HG03039 (cell line): ENCODE measurements around the gene CSRNP3.

Experiments used
- ATAC-seq: cut with Tn5 transposase; IDR thresholded peaks from one replicate; pipeline ENCODE4 v1.9.1; 2021; ENCODE audit warnings: mild to moderate bottlenecking, moderate library complexity; ENCODE audit not compliant: unreplicated experiment

CSRNP3 gene

DNA sequence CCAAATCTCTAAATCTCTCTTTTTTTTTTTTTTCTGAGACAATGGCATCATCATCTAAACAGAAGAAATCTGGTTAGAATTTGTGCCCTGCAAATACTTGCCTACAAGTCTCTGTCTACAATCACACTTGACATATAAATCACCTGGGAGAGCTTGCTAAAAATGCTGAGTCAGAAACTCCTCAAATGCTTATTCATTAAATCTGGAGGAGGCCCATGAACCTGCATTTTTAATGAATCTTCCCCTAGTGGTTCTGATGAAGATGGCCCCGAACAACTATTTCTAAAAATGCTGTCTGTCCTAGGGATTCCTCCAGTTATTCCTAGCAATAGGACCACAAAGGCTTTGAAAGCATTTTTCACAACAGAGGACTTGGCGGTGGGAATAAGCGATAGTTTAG is 1.6 kb upstream of the CSRNP3 start:
- ATAC-seq, result no peak

- ATAC-seq, result no peak
Measured at GRCh38 chr2:165470361-165470760, 863 bp downstream of the CSRNP3 start.

- ATAC-seq, result no peak
Measured at GRCh38 chr2:165471349-165471950, 2.0 kb downstream of the CSRNP3 start.

GRCh38 chr2:165472922-165473321 is 3.4 kb downstream of the CSRNP3 start:
- no peak for ATAC-seq

DNA sequence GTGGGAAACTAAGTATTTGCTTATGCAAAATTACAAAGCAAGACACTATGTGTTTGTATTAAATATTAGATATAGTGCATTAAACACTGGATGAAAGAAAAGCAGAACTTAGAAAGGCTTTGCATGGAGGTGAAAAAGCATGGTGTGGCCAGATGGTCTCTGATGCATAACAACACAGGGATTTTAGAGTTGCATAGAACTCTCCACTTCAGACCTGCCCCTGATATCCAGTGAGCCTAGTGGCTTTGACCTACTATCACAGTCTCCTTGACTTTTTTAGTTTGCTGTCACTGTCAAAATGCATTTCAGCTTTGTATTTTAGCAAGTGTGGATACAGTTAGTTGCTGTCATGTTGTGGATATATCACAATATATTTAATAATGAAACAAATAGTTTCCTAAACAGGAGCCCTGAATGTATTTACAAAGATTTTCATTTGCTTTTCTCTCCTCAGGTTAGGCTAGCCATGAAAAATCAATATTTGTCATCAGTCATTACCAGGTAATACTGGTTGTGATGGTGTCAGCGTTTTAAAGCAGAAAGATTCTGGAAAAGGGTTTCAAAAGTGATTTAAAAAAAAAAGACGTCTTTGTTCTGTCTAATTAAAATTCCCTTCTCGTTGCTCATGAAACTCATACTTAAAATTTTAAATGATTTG is 5.2 kb downstream of the CSRNP3 start:
- ATAC-seq, result no peak

GRCh38 chr2:165475277-165476004 is 5.9 kb downstream of the CSRNP3 start:
- no peak for ATAC-seq

DNA sequence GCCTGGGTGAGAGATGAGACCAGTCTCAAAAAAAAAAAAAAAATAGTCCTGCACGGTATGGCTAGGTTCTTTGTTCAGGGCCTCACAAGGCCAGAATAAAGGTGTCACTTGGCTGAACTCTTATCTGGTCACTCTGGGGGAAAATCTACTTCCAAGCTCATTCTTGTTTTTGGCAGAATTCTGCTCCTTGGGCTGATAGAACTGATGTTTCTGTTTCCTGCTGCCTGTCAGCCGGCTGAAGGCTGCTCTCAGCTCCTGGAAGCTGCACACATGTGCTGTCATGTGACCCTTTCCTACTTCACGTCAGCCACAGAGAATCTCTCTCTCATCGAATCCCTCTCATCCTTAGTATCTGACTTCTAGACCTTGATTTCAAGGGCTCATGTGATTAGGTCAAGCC is 10.4 kb downstream of the CSRNP3 start:
- ATAC-seq, result no peak

GRCh38 chr2:165494573-165494972 is 25.1 kb downstream of the CSRNP3 start:
- no peak for ATAC-seq

GRCh38 chr2:165497659-165498317 is 28.3 kb downstream of the CSRNP3 start:
- no peak for ATAC-seq

GRCh38 chr2:165499131-165499530 is 29.6 kb downstream of the CSRNP3 start:
- no peak for ATAC-seq

- no peak for ATAC-seq
Measured at GRCh38 chr2:165500001-165500400, 30.5 kb downstream of the CSRNP3 start.

DNA sequence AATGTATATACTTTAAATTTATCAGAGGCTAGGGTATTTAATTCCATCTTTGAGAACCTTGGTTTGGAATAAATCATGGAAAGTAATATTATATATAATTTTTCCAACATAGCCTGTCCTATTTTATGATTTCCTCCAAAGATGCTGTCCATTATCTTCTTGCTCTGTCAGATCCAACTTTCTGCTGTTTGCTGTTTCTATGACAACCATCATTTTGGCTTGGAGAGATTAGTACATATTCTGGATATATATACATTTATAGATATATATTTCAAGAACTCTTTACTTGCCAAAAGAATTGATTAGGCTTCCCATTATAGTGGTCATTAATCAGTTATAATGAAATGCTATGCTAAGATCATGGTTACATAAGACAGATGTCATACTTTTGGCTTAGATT is 31.3 kb downstream of the CSRNP3 start:
- no peak for ATAC-seq

DNA sequence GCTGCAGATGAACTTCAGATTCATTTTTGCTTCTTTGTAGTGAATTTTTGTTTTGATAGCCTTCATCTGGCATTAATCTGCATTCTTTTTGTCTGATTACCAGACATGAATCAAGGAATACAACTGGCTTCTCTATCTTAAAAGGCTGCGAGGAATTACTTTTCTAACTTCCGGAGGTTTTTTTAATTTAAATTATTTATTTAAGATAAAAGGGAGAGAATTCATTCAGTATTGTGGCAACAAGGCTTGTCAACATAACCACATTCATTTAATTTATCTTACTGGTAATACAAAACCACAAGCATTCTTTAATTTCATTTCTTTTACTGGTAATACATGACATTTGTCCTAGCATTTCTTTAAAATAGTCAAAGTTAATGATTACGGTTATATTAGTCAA is 36.0 kb downstream of the CSRNP3 start:
- no peak for ATAC-seq

DNA sequence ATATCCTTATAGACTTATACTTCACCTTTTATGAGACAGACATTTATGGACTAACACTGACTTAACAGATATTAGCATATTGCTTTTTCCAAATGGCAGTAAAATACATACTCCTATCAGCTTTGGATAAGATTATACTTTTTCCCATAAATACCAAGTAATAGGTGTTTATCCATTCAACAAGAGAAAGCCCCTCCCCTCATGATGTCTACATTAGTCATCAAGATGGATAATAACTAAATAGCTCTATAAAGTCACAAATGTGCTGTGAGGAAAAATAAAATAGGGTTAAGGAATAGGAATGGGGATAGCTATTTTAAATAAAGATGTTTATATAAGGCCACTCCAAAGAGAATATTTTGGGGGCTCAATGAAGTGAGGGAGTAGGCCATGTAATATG is 39.4 kb downstream of the CSRNP3 start:
- ATAC-seq, result no peak

DNA sequence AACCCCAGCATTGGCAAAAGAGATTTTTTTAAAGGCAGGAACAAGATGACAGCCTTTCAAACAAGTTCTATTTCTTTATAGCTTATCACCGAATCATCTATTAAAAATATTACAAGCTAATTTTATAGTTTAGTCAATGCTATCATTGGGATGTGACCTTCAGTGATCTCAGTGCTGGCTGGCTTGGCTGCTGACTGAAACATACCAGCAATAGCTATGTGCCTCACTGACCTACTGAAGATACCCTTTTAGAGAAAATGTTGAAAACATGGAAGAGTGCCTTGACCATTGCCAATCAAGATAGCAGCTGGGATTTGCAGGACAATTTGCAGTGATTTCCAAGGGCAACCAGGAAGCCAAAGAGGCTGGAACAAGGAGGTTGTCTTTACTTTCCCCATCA is 44.0 kb downstream of the CSRNP3 start:
- no peak for ATAC-seq

DNA sequence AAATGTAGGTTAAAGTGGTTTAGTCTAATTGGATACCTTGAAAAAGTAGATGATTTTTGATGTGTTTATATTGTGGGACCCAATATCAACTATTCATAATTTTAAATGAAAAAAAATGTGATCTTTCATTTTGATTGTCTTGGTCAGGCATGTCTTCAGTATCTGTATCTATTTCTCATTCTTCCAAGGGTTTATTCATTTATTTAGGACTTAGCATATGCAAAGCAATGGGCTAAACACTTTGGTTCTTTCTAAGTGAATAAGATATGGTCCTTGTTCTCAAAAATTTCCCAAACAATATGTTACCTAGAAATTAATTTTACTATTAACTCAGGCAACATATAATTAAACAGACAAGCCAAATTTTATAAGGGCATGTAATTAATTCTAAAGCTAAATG is 49.1 kb downstream of the CSRNP3 start:
- ATAC-seq, result no peak

DNA sequence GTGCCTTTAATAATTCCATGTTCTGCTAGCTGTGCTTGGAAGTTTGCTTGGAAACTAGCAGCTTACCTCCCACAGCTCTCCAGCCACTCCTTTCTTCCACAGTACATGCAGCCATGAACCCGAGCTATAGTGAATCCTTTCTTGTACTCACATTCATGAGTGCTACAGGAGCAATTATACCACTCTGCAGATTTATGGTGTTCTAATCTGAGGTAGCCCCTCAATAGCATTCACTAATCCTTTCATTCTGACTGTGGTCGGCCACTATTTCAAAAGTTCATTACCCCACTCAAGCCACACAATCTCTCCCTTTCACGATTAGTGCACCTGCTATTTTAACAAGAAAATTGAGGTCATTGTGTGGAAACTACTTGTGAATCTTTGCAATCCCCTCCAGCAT is 53.2 kb downstream of the CSRNP3 start:
- no peak for ATAC-seq

DNA sequence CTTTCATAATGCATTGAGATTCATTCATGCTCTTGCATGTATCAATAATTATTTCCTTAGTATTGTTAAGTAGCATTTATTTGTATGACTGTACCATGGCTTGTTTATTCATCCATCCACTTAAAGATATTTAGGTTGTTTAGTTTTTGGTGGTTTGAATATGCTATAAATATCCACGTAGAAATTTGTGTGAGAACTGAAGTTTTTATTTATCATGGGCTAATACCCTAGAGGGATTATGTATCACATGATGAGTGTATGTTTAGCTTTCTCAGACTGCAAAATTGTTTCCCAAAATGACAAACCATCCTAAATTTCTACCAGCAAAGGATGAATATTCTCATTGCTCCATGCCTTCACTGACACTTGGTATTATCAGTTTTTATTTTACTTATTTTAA is 55.2 kb downstream of the CSRNP3 start:
- ATAC-seq, result no peak

DNA sequence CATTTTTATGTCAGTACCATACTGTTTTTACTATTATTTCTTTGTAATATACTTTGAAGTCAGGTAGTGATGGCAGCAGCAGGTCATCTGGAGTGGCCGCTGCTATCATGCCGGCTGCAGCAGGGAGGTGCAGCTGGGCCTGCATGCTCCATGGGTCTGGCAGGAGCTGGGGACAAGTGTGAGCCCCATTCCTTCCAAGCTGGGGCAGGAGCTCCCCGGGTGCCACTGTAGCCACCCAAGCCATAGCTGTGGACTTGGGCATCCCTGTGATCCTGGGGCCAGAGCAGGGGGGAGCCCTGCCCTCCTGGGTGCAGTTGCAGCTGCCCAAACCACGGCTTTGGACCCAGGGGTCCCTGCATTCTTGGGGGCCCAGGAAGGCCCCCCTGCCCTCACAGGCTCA is 59.2 kb downstream of the CSRNP3 start:
- no peak for ATAC-seq

DNA sequence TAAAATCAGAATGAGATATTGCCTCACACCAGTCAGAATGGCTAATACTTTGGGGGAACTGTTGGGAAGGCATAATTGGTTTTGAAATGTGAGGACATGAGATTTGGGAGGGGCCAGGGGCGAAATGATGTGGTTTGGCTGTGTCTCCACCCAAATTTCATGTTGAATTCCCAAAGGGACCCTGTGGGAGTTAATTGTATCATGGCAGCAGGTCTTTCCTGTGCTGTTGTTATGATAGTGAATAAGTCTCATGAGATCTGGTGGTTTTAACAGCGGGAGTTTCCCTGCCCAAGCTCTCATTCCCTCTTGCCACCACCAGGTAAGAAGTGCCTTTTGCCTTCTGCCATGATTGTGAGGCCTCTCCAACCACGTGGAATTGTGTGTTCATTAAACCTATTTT is 59.6 kb downstream of the CSRNP3 start:
- ATAC-seq, result no peak

DNA sequence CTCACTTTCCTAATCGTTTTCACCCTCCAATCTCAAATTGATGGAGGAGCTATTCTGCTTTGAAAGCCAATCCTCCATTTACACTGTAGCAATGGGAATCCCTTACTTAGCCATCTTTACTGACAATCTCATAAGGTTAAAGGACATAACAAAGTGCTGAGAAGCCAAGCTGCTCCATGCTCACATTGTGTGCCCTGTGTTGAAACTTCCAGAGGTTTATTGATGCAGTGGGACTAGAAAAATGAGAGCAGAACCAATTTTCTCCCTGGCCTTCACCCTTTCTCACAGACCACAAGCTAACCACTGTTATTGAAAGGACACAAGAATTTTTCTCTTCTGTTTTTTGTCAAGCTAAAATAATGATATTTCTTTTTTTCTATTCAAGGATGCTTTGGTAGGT is 63.8 kb downstream of the CSRNP3 start:
- ATAC-seq, result no peak

DNA sequence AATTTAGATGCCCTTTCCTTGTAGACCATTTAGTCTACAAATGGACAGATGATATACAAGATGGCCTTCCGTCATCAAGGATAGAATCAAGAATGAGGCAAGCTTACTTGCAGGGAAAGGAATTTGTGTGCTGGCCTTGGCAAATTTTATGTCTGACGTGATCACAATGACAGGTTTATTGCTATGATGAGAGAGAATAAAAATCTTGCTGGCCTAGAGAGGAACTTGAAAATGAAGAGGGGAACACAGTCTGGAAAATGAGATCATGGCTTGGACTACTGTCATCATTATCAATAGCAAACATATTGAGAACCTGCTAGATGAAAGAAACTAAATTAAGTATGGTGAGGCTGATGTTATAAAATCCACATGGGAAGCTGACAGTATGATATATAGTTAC is 66.0 kb downstream of the CSRNP3 start:
- ATAC-seq, result no peak
